Measurements from ENCODE around the gene IRF1. TPM values are rescaled to one million over a fixed set of nuclear protein-coding genes. Genes with fewer than 3 reads are reported as not detected.
A peak's percentile ranks its signal among the peaks of the same experiment; 100 is the strongest.

IRF1 gene
- total and polyA plus RNA-seq, 2 of the 4 experiments (the other 2 are of a cell fraction): 11.1 to 18.9 TPM

DNA sequence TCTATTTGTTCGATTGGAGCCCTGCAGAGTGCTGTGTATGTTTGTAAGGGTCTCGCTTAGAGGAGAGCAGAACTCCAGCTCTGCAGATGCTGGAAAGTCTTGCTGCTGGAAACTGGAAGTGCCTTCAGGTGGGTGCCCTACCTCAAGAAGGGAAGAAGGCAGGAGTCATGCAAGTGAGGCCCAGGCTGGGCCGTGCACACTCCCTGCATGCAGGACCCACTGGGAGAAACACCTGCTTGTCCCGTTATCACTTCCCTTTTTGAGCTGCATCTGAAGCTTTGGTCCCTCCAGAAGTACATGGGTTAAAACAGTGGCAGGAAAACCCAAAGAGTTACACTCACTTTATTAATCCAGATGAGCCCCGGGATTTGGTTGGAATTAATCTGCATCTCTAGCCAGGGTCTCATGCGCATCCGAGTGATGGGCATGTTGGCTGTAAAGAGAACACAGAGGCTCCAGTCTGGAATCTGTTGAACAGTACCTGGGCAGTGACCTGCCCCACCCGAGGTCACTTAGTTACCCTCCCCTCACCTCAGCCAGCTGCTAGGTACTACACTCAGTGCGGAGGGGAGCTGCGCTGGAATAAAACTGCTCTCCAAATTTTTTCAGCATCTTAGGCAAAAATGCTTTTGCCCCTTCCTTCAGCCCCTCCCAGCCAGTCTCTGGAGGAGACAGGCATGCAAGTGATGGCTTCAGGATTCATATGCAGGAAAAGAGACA is 1.4 kb downstream of the IRF1 start (continued):
- TF ChIP-seq CEBPB (IDR thresholded peaks at IDR 0.05; ENCODE audit: low read depth, low read length) (no peak), MXI1 (IDR thresholded peaks at IDR 0.05; ENCODE audit: borderline replicate concordance, low read depth, low read length) (no peak)

DNA sequence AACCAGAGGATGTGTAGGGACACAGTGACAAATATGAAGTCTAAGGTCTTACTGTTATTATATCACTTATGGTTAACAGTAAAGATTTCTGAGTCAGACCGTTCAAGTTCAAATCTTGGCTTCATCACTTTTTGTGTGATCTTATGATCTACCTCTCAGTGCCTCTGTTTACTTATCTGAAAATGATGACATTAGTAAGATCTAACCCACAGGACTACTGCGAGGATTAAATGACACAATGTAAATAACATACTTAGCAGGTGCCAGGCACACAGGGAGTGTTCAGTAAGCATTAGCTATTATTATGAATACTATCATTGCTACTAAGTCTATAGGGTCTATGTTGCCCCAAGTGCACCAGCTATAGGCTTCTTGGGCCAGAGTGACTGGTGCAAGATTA is 2.0 kb downstream of the IRF1 start:
- BruUV-seq (replicated peaks): no TSS peak
- Histone ChIP-seq H3K9me1 (ENCODE audit: insufficient read depth, low read length) (peaks cover 44% of the 10 kb centered on the region), H3K14ac (replicated peaks; ENCODE audit: low read depth, low read length) (0 out of 2 replicates have a peak overlapping the region, but pooled peaks have one; percentile 13), H2BK5ac (ENCODE audit: low read depth, low read length, poor library complexity, severe bottlenecking) (no peak overlapping the region), H3K4me3 (ENCODE audit: insufficient read depth, low read depth, low read length) (no peak overlapping the region), H4K8ac (ENCODE audit: low read depth in 2 of 2, low read length in 2 of 2) (no peak overlapping the region), H3K9ac (ENCODE audit: low read depth, low read length) (no peak overlapping the region), H3K79me1 (ENCODE audit: low read depth in 1 of 2, low read length in 2 of 2) (peaks cover 39 to 73% of the 10 kb centered on the region in 2 experiments), H2AFZ (replicated peaks; ENCODE audit: low read length, poor library complexity) (no peak overlapping the region), H3K23ac (ENCODE audit: low read depth, low read length) (peak overlapping the region; percentile 72; the same call in 1 of the 2 replicates), H3K18ac (ENCODE audit: low read depth, low read length) (no peak overlapping the region), H2AK5ac (ENCODE audit: low read depth, low read length) (no peak overlapping the region), H3K27ac (ENCODE audit: insufficient read depth, low read length) (no peak overlapping the region), H4K5ac (ENCODE audit: low read depth, low read length) (no peak overlapping the region), H3K4ac (ENCODE audit: low read depth, low read length) (0 out of 2 replicates have a peak overlapping the region, but pooled peaks have one; percentile 7), H4K91ac (ENCODE audit: insufficient read depth, low read depth, low read length) (no peak overlapping the region), H2BK15ac (ENCODE audit: low read depth, low read length) (no peak overlapping the region), H2BK120ac (ENCODE audit: low read depth, low read length) (no peak overlapping the region), H4K20me1 (ENCODE audit: insufficient read depth, low read length) (peaks cover 40% of the 10 kb centered on the region), H3K9me3 (ENCODE audit: control insufficient read depth, insufficient read depth, low read length) (no peaks in the 10 kb centered on the region), H3K4me1 (ENCODE audit: control insufficient read depth, insufficient read depth, low read length) (peaks cover 22% of the 10 kb centered on the region), H3K27me3 (ENCODE audit: control insufficient read depth, insufficient read depth, low read length) (no peaks in the 10 kb centered on the region), H3K36me3 (ENCODE audit: control insufficient read depth, insufficient read depth, low read length) (peaks cover 47% of the 10 kb centered on the region), H3K4me2 (ENCODE audit: low read depth, low read length) (peak overlapping the region; percentile 82), H3K56ac (ENCODE audit: extremely low read depth, insufficient read depth, low read length) (no peak overlapping the region), H2AK9ac (replicated peaks; ENCODE audit: low read depth, low read length, poor library complexity) (no peak overlapping the region), H2BK20ac (ENCODE audit: low read depth, low read length) (no peak overlapping the region)
- dilution Hi-C loops (cut with HindIII; ENCODE audit: low sequenced_read_pairs, unreplicated experiment) (no loop called here), intact Hi-C loops (cut with micrococcal nuclease) (no loop called here), in situ Hi-C loops (cut with MboI; ENCODE audit: low sequenced_read_pairs) (loop anchor here (25.0 kb wide), 1 partner anchor 401 kb away; no protein-coding TSS in a partner anchor)
- ChIA-PET CTCF (interaction anchor here (0.9 to 2.0 kb wide), 3 partner anchors 19 to 74 kb away, joined by 3 to 9 read pairs (median 3); no protein-coding TSS in a partner anchor), POLR2A (ENCODE audit: unreplicated experiment) (no interaction called here)
- WGBS, 2 experiments (ENCODE audit: extremely low coverage in 2 of 2, insufficient read length in 1 of 2): no CpG with 5 or more reads among the region's 2 CpGs
- ATAC-seq (ENCODE audit: low read depth): no peak
- TF ChIP-seq CHD1 (IDR thresholded peaks at IDR 0.05; ENCODE audit: low read depth, low read length): no peak
- no peak for TF ChIP-seq MXI1 (IDR thresholded peaks at IDR 0.05; ENCODE audit: borderline replicate concordance, low read depth, low read length)
- no peak for DNase-seq
